ENCODE measurements around the gene TLR6. TPM values are rescaled to one million over a fixed set of nuclear protein-coding genes. Genes with fewer than 3 reads are reported as not detected.

Gene TLR6
- total and polyA plus RNA-seq, 2 of the 8 experiments (the other 6 are each of a cell fraction or from before 2014, with no cell fraction given): 0.02 to 0.09 TPM

GRCh38 chr4:38868059-38868960 lies 11.7 kb upstream of the TLR6 start:
- Histone ChIP-seq H2BK20ac (ENCODE audit: low read length) (0 out of 2 replicates have a peak overlapping the region, but pooled peaks have one; percentile 48), H4K5ac (ENCODE audit: insufficient read length, low read depth, low read length) (no peak overlapping the region), H2BK5ac (ENCODE audit: low read depth, low read length) (no peak overlapping the region), H4K8ac (ENCODE audit: extremely low read depth, insufficient read depth, low read length) (peak overlapping the region; percentile 85), H2BK15ac (ENCODE audit: low read length) (no peak overlapping the region; the same call in 1 of the 2 replicates), H3K4me1 (replicated peaks in 1 of 4; ENCODE audit: control insufficient read depth in 3 of 4, insufficient read depth in 4 of 4, low read length in 3 of 4) (peaks cover 3 to 11% (median 6%) of the 10 kb centered on the region in 4 experiments; a peak in 6 of 7 replicates), H3K4ac (replicated peaks; ENCODE audit: insufficient read length, low read depth, low read length) (no peak overlapping the region), H3K14ac (ENCODE audit: insufficient read length) (no peak overlapping the region), H2BK12ac (ENCODE audit: low read depth, low read length) (peak overlapping the region; percentile 50; the same call in 1 of the 2 replicates), H3K23ac (ENCODE audit: insufficient read length) (no peak overlapping the region), H3K9ac (replicated peaks in 1 of 4; ENCODE audit: extremely low read depth in 1 of 4, low read depth in 3 of 4, low read length in 3 of 4) (peak overlapping the region; percentile 42 to 75 (median 60)), H3K4me3 (ENCODE audit: extremely low read depth in 1 of 4, insufficient read depth in 2 of 4, low read depth in 3 of 4, low read length in 4 of 4) (peak overlapping the region; percentile 58 to 68 (median 66)), H2BK120ac (replicated peaks; ENCODE audit: low read depth, low read length) (no peak overlapping the region), H3K27me3 (replicated peaks in 1 of 4; ENCODE audit: control insufficient read depth in 3 of 4, extremely low read depth in 1 of 4, insufficient read depth in 3 of 4, low read length in 3 of 4) (peaks cover 0 to 4% (median 0%) of the 10 kb centered on the region in 4 experiments; a peak in 2 of 7 replicates), H2AK5ac (ENCODE audit: low read depth, low read length) (no peak overlapping the region), H3K79me2 (ENCODE audit: control insufficient read depth in 1 of 2, insufficient read depth in 2 of 2, low read length in 2 of 2) (no peaks in the 10 kb centered on the region), H3K36me3 (ENCODE audit: control insufficient read depth in 2 of 4, insufficient read depth in 4 of 4, low read length in 3 of 4) (peaks cover 0 to 2% (median 0%) of the 10 kb centered on the region in 4 experiments; a peak in 1 of 8 replicates), H2AFZ (ENCODE audit: low read length) (peak overlapping the region; percentile 68), H3K79me1 (ENCODE audit: low read depth, low read length) (peaks cover 2% of the 10 kb centered on the region; the same call in 1 of the 2 replicates), H3K23me2 (ENCODE audit: low read depth, low read length) (peaks cover 11% of the 10 kb centered on the region; the same call in 1 of the 2 replicates), H4K20me1 (replicated peaks in 1 of 2; ENCODE audit: control insufficient read depth in 1 of 2, insufficient read depth in 2 of 2, low read length in 2 of 2) (peaks cover 0 to 3% of the 10 kb centered on the region in 2 experiments), H4K91ac (replicated peaks; ENCODE audit: insufficient read length, low read length) (peak overlapping the region; percentile 19), H3K27ac (ENCODE audit: low read depth, low read length) (no peak overlapping the region), H3K18ac (ENCODE audit: extremely low read depth, low read length) (peak overlapping the region; percentile 89), H3K4me2 (ENCODE audit: insufficient read depth in 1 of 2, low read depth in 2 of 2, low read length in 2 of 2) (peak overlapping the region; percentile 90 to 94), H3K9me3 (ENCODE audit: insufficient read depth in 2 of 2, low read depth in 1 of 2, low read length in 1 of 2) (no peaks in the 10 kb centered on the region), H3K56ac (replicated peaks; ENCODE audit: insufficient read length, low read depth, low read length) (peak overlapping the region; percentile 13)
- DNase-seq (ENCODE audit: low read depth in 1 of 2, low spot score in 2 of 2): peak in 1 of 2 experiments; percentile 59
- CTCF ChIA-PET (ENCODE audit: partially characterized antibody): interaction anchor here (1.1 kb wide), 1 partner anchor 12 kb away, joined by 4 read pairs; the partner anchor contains the start of gene TLR6
- TF ChIP-seq POLR2AphosphoS5 (IDR thresholded peaks at IDR 0.05; ENCODE audit: low read depth, low read length) (no peak), BACH1 (IDR thresholded peaks at IDR 0.05; ENCODE audit: low read length) (no peak), KDM4A (IDR thresholded peaks at IDR 0.05; ENCODE audit: low read depth, low read length, severe bottlenecking) (peak; percentile 68), CTBP2 (IDR thresholded peaks at IDR 0.05; ENCODE audit: borderline replicate concordance, insufficient read depth, insufficient read length, low read length) (no peak), MAX (IDR thresholded peaks at IDR 0.05) (0 out of 2 replicates have a peak, but pooled peaks have one; percentile 20), SIX5 (IDR thresholded peaks at IDR 0.05; ENCODE audit: low read depth, low read length) (no peak)
- WGBS, 2 experiments (ENCODE audit: extremely low coverage in 1 of 2, insufficient coverage in 1 of 2, insufficient read length in 1 of 2, insufficient replicate concordance in 2 of 2, low coverage in 1 of 2, low lambda C conversion rate in 2 of 2, missing lambda C conversion rate in 1 of 2): 22% methylated on average over 20 of the region's 30 CpGs; no CpG with 5 or more reads in 1 of the 2 experiments
- FAIRE-seq: no peak
- POLR2A ChIA-PET (ENCODE audit: partially characterized antibody): interaction anchor here (0.6 to 0.8 kb wide), 2 partner anchors 13 to 314 kb away, joined by 3 read pairs; partner anchors contain the start of gene WDR19
